Panc1 (cell line): ENCODE measurements around the gene PPOX. TPM values are rescaled to one million over a fixed set of nuclear protein-coding genes. Genes with fewer than 3 reads are reported as not detected.

Source experiments
- ATAC-seq: fragments of 200-7000 bp; cut with Tn5 transposase; 2 replicates; pipeline ENCODE4 v1.9.1; 2020; ENCODE audit warnings: mild to moderate bottlenecking, moderate library complexity
- BruUV-seq: library from RNA; stranded (reverse); fragments of 400-500 nt; replicated peaks from 2 replicates; lab custom pipeline; 2021; lab: Mats Ljungman, UMichigan
- CTCF ChIA-PET: fragments of 300-600 bp; sonication (Branson Sonifier 250); formaldehyde crosslinking; loops from one replicate; lab custom pipeline; 2022; ENCODE audit warnings: antibody characterized with exemption; lab: Charles Lee
- POLR2A ChIA-PET: fragments of 300-600 bp; sonication (Branson Sonifier 250); formaldehyde crosslinking; loops from one replicate; lab custom pipeline; 2022; ENCODE audit warnings: antibody characterized with exemption; lab: Charles Lee
- DNase-seq: peaks from one replicate; pipeline ENCODE4 v3.0.0-alpha.2; 2010; ENCODE audit warnings: low read depth, low spot score
- H3K27ac ChIP-seq: 2 replicates; pipeline ENCODE4 v1.5.1; 2011; ENCODE audit warnings: mild to moderate bottlenecking, low read length, inconsistent platforms
- H3K27me3 ChIP-seq: fragments of 200-500 bp; sonication (Bioruptor generic); 2 replicates; pipeline ENCODE4 v1.6.0; 2014; ENCODE audit warnings: low read length, inconsistent platforms; ENCODE audit not compliant: control insufficient read depth, insufficient read depth
- H3K36me3 ChIP-seq: fragments of 200-500 bp; sonication (Bioruptor generic); 2 replicates; pipeline ENCODE4 v1.5.1; 2014; ENCODE audit warnings: inconsistent platforms, mild to moderate bottlenecking, low read length, moderate library complexity; ENCODE audit not compliant: control insufficient read depth, insufficient read depth
- H3K4me1 ChIP-seq: 2 replicates; pipeline ENCODE4 v1.5.1; 2011; ENCODE audit warnings: inconsistent platforms, mild to moderate bottlenecking, low read length, moderate library complexity; ENCODE audit not compliant: control insufficient read depth, insufficient read depth
- H3K4me3 ChIP-seq, 2 experiments: 2 replicates each; pipeline ENCODE4 v1.5.1; 2011 to 2012; ENCODE audit warnings: low read depth in 2 of 2, low read length in 2 of 2, mild to moderate bottlenecking in 2 of 2, inconsistent platforms in 1 of 2, moderate library complexity in 1 of 2
- H3K9me3 ChIP-seq: fragments of 200-500 bp; sonication (Bioruptor generic); 2 replicates; pipeline ENCODE4 v1.5.1; 2014; ENCODE audit warnings: low read depth, mild to moderate bottlenecking, inconsistent platforms, low read length, moderate library complexity; ENCODE audit not compliant: control insufficient read depth, insufficient read depth
- POLR2AphosphoS5 ChIP-seq: IDR thresholded peaks from 2 replicates; pipeline ENCODE4 v1.6.1; 2012; ENCODE audit warnings: mild to moderate bottlenecking, low read depth, low read length, moderate library complexity
- SIN3A ChIP-seq: IDR thresholded peaks from 2 replicates; pipeline ENCODE4 v1.6.1; 2012; ENCODE audit warnings: low read depth, mild to moderate bottlenecking, low read length, moderate library complexity, borderline replicate concordance; ENCODE audit not compliant: insufficient read depth
- TCF7L2 ChIP-seq: IDR thresholded peaks from 2 replicates; pipeline ENCODE4 v1.6.1; 2011; ENCODE audit warnings: mild to moderate bottlenecking, low read depth, low read length, inconsistent platforms
- in situ Hi-C: cut with HindIII; loops from 2 replicates; pipeline ENCODE4 v1.10.0; 2016; ENCODE audit warnings: low sequenced_read_pairs, low pct_unique_long_range_greater_than_20kb
- intact Hi-C: fragments of 100-400 bp; cut with micrococcal nuclease; formaldehyde crosslinking; loops from one replicate; pipeline ENCODE4 v1.10.0; 2022; ENCODE audit not compliant: unreplicated experiment
- total RNA-seq: library from RNA; stranded (reverse); gene quantifications from one replicate; pipeline ENCODE4 v1.2.1, GENCODE V29; 2021; ENCODE audit not compliant: unreplicated experiment
- TF ChIP-seq, protein P1 (sequence below), 2 experiments: IDR thresholded peaks; 2 replicates each; pipeline ENCODE4 v1.6.1; 2011 to 2012; ENCODE audit warnings: low read depth in 2 of 2, control low read depth in 1 of 2, low read length in 1 of 2, mild to moderate bottlenecking in 1 of 2, moderate library complexity in 1 of 2; ENCODE audit not compliant: insufficient read depth in 1 of 2
- TF ChIP-seq, protein P2 (sequence below): fragments of 450-650 bp; IDR thresholded peaks from 2 replicates; pipeline ENCODE4 v1.5.1; 2017; ENCODE audit warnings: mild to moderate bottlenecking

Gene PPOX
- total RNA-seq, 1 experiment from 2014 or later = 20.6 TPM

DNA sequence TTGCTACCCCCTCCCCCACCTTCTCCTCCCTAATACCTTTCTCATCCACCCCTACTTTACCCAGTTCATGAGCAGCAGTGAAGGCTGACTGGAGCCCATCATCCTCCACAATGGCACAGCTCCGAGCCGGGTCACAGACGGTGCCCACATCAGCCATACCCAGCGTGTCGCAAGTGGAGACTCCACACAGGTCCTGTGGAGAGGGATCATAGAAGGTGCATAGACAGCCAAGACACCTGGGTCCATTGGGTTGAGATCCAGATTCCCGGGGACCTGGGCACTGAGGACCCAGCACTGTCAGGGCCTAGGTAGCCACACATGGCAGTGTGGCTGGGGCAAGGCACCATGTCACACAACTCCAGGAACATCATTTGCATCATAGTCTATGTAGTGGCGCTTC, 29.9 kb downstream of the PPOX start:
- ChIA-PET POLR2A (no interaction called here), CTCF (no interaction called here)
- Histone ChIP-seq H3K27ac (no peak overlapping the region), H3K27me3 (no peaks in the 10 kb centered on the region), H3K4me3 (no peak overlapping the region), H3K4me1 (peaks cover 31% of the 10 kb centered on the region), H3K9me3 (no peaks in the 10 kb centered on the region), H3K36me3 (no peaks in the 10 kb centered on the region)
- in situ Hi-C loops = no loop called here
- no TSS peak for BruUV-seq
- ATAC-seq (no peak), DNase-seq (no peak)
- TF ChIP-seq SIN3A = no peak
- TF ChIP-seq, protein P1, sequence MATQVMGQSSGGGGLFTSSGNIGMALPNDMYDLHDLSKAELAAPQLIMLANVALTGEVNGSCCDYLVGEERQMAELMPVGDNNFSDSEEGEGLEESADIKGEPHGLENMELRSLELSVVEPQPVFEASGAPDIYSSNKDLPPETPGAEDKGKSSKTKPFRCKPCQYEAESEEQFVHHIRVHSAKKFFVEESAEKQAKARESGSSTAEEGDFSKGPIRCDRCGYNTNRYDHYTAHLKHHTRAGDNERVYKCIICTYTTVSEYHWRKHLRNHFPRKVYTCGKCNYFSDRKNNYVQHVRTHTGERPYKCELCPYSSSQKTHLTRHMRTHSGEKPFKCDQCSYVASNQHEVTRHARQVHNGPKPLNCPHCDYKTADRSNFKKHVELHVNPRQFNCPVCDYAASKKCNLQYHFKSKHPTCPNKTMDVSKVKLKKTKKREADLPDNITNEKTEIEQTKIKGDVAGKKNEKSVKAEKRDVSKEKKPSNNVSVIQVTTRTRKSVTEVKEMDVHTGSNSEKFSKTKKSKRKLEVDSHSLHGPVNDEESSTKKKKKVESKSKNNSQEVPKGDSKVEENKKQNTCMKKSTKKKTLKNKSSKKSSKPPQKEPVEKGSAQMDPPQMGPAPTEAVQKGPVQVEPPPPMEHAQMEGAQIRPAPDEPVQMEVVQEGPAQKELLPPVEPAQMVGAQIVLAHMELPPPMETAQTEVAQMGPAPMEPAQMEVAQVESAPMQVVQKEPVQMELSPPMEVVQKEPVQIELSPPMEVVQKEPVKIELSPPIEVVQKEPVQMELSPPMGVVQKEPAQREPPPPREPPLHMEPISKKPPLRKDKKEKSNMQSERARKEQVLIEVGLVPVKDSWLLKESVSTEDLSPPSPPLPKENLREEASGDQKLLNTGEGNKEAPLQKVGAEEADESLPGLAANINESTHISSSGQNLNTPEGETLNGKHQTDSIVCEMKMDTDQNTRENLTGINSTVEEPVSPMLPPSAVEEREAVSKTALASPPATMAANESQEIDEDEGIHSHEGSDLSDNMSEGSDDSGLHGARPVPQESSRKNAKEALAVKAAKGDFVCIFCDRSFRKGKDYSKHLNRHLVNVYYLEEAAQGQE (IDR thresholded peaks at IDR 0.05; ENCODE audit: insufficient read depth in 1 of 2, low read depth in 2 of 2, low read length in 1 of 2) = no peak
- TF ChIP-seq, protein P2, sequence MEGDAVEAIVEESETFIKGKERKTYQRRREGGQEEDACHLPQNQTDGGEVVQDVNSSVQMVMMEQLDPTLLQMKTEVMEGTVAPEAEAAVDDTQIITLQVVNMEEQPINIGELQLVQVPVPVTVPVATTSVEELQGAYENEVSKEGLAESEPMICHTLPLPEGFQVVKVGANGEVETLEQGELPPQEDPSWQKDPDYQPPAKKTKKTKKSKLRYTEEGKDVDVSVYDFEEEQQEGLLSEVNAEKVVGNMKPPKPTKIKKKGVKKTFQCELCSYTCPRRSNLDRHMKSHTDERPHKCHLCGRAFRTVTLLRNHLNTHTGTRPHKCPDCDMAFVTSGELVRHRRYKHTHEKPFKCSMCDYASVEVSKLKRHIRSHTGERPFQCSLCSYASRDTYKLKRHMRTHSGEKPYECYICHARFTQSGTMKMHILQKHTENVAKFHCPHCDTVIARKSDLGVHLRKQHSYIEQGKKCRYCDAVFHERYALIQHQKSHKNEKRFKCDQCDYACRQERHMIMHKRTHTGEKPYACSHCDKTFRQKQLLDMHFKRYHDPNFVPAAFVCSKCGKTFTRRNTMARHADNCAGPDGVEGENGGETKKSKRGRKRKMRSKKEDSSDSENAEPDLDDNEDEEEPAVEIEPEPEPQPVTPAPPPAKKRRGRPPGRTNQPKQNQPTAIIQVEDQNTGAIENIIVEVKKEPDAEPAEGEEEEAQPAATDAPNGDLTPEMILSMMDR = no peak
- TF ChIP-seq POLR2AphosphoS5 = no peak
- no peak for TF ChIP-seq TCF7L2
- intact Hi-C loops = no loop called here

DNA sequence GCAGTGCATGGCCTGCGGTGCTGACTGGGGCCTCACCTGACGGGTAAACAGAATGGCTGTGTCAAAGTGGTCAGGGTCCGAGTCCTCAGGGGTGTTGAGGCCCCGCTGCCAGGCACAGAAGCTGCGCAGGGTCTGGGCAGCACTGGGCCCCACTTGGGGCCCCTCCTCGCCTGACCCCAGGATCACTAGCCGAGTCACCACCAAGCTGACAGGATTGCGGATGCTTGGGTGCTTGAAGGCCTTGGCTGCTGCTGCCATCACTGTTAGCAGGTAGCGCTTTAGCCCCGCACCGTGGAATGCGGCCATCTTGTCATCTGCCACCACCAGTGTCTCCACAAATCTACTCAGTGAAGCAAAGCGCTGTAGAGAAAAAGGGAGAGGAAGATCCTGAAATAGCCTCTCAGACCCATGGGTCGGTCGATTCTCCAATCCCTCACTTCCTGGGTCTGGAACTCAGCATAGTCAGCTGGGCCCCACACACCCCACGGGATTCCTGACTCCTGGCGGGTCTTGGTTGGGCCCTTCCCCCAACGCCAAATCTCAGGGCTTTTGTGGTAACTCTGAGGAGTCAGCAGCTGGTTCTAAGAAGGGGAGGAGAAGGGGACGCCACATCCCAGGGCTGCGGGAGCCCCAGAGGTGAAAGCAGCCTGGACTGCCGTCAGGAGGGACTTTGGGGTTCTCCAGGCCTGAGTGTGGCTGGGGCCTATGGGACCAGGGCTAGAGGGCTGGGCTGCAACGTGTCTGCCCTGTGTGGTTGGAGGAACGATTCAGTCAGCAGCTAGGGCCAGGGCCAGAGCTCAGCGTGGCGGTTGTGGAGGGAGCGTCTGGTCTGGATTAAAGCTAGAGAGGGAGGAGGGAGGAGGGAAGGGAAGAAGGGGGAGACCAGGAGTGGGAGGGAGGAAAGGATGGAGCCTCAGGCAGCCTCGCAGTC, 30.6 kb downstream of the PPOX start:
- H3K27me3 ChIP-seq = no peaks in the 10 kb centered on the region
- no peak overlapping the region; a peak in 1 of 4 replicates for H3K4me3 ChIP-seq
- CTCF ChIA-PET = no interaction called here

More for the DNA sequence above, 30.6 kb downstream of the PPOX start:
- POLR2A ChIA-PET = interaction anchor here (0.6 kb wide), 1 partner anchor 11 kb away, joined by 3 read pairs; no protein-coding TSS in a partner anchor
- Histone ChIP-seq H3K27ac (no peak overlapping the region), H3K4me1 (peaks cover 38% of the 10 kb centered on the region), H3K36me3 (no peaks in the 10 kb centered on the region), H3K9me3 (no peaks in the 10 kb centered on the region)
- ATAC-seq (no peak), DNase-seq (no peak)
- TF ChIP-seq, protein P1 (IDR thresholded peaks at IDR 0.05; ENCODE audit: insufficient read depth in 1 of 2, low read depth in 2 of 2, low read length in 1 of 2) = no peak
- no peak for TF ChIP-seq POLR2AphosphoS5
- TF ChIP-seq, protein P2 = no peak
- no peak for TF ChIP-seq SIN3A
- TF ChIP-seq TCF7L2 = no peak
- in situ Hi-C loops (no loop called here), intact Hi-C loops (no loop called here)
- BruUV-seq = no TSS peak
